Suprapubic skin (tissue), 4 donors: ENCODE data around the gene USP36.

Experiments
- CTCF ChIP-seq, 2 donors: fragments of 200-600 bp in 1 of 2; fragments of 450-650 bp in 1 of 2; sonication (generic) in 1 of 2; IDR thresholded peaks; one replicate each; pipeline ENCODE4 v1.5.1; 2016 to 2019; ENCODE audit warnings: antibody characterized with exemption in 2 of 2, mild to moderate bottlenecking in 1 of 2, moderate library complexity in 1 of 2
- EP300 ChIP-seq: sonication (generic); formaldehyde crosslinking; IDR thresholded peaks from one replicate; pipeline ENCODE4 v1.6.1; 2017; ENCODE audit warnings: antibody characterized with exemption
- POLR2A ChIP-seq, 2 donors: fragments of 450-650 bp; IDR thresholded peaks; one replicate each; pipeline ENCODE4 v1.6.1; 2017; ENCODE audit warnings: antibody characterized with exemption in 2 of 2, mild to moderate bottlenecking in 2 of 2, moderate library complexity in 2 of 2
- POLR2AphosphoS5 ChIP-seq, 3 donors: sonication (generic); formaldehyde crosslinking; IDR thresholded peaks; one replicate each; pipeline ENCODE4 v1.6.1; 2017; ENCODE audit warnings: antibody characterized with exemption in 3 of 3

GRCh38 chr17:78746263-78746948, 94.2 kb downstream of the USP36 start:
- TF ChIP-seq CTCF (IDR thresholded peaks at IDR 0.05) (no peak), POLR2A (IDR thresholded peaks at IDR 0.05) (no peak), EP300 (no peak), POLR2AphosphoS5 (IDR thresholded peaks at IDR 0.05) (no peak)
